Endodermal cell (in vitro differentiated cells): Measurements from ENCODE around the gene SPEF2. TPM values are rescaled to one million over a fixed set of nuclear protein-coding genes. Genes with fewer than 3 reads are reported as not detected.

Experiments
- DNase-seq: peaks from one replicate; pipeline ENCODE4 v3.0.0-alpha.2; 2017
- H3K27ac ChIP-seq: 2 replicates; pipeline ENCODE4 v1.5.1; 2013; ENCODE audit warnings: mild to moderate bottlenecking, low read depth, low read length, moderate library complexity
- H3K27me3 ChIP-seq: 2 replicates; pipeline ENCODE4 v1.6.1; 2013; ENCODE audit warnings: mild to moderate bottlenecking, low read length, moderate library complexity; ENCODE audit not compliant: insufficient read depth, control insufficient read depth, poor library complexity, severe bottlenecking
- H3K36me3 ChIP-seq: 2 replicates; pipeline ENCODE4 v1.7.0; 2013; ENCODE audit warnings: mild to moderate bottlenecking, low read length, moderate library complexity; ENCODE audit not compliant: control insufficient read depth, insufficient read depth
- H3K4me1 ChIP-seq: one replicate; pipeline ENCODE4 v1.7.0; 2013; ENCODE audit warnings: low read length; ENCODE audit not compliant: control insufficient read depth, insufficient read depth
- H3K4me3 ChIP-seq: 2 replicates; pipeline ENCODE4 v1.5.1; 2013; ENCODE audit warnings: mild to moderate bottlenecking, low read length, moderate library complexity
- H3K9ac ChIP-seq: 2 replicates; pipeline ENCODE4 v1.6.1; 2013; ENCODE audit warnings: mild to moderate bottlenecking, low read length, moderate library complexity; ENCODE audit not compliant: poor library complexity, severe bottlenecking; ENCODE audit errors: extremely low read depth
- H3K9me3 ChIP-seq: 2 replicates; pipeline ENCODE4 v1.6.1; 2013; ENCODE audit warnings: mild to moderate bottlenecking, low read length, moderate library complexity; ENCODE audit not compliant: control insufficient read depth
- H3K27ac Mint-ChIP-seq: 2 replicates; pipeline ENCODE4 v1.8.0; 2020; ENCODE audit warnings: mixed read lengths
- H3K27me3 Mint-ChIP-seq: 2 replicates; pipeline ENCODE4 v1.8.0; 2021; ENCODE audit warnings: mild to moderate bottlenecking, mixed read lengths; ENCODE audit not compliant: insufficient read depth
- H3K36me3 Mint-ChIP-seq: 2 replicates; pipeline ENCODE4 v1.8.0; 2020; ENCODE audit warnings: low read depth, mixed read lengths
- H3K4me1 Mint-ChIP-seq: 2 replicates; pipeline ENCODE4 v1.8.0; 2020; ENCODE audit warnings: mixed read lengths
- H3K4me3 Mint-ChIP-seq: 2 replicates; pipeline ENCODE4 v1.8.0; 2020; ENCODE audit warnings: mild to moderate bottlenecking, moderate library complexity, mixed read lengths
- H3K9me3 Mint-ChIP-seq: 2 replicates; pipeline ENCODE4 v1.8.0; 2020; ENCODE audit warnings: mild to moderate bottlenecking, mixed read lengths
- WGBS, 2 experiments: methylation state at CpG; one replicate each; pipeline versions ENCODE4 v1.1.5 to v1.1.7; 2013; ENCODE audit warnings: missing lambda C conversion rate in 2 of 2, mixed read lengths in 1 of 2; ENCODE audit not compliant: insufficient coverage in 1 of 2, insufficient read length in 1 of 2; 5-methylcytosine and 5-hydroxymethylcytosine counted together
- total RNA-seq, 2 donors: library from RNA; stranded (reverse); fragmentation: NEBNext Ultra II Directional in 1 of 2; extraction: Animal tissue kit (Norgen Biotek cat#: 25700) in 1 of 2; gene quantifications; 2 replicates in 1 of 2; 3 replicates in 1 of 2; pipeline ENCODE4 v1.2.1, GENCODE V29; 2021
- TF ChIP-seq, protein P1 (sequence below): fragments of 200-600 bp; sonication (generic); conservative IDR thresholded peaks from 2 replicates; pipeline ENCODE4 v1.5.0; 2021; ENCODE audit warnings: antibody characterized with exemption, mild to moderate bottlenecking

The SPEF2 gene
- total RNA-seq, 2 donors from 2014 or later = 3.3 to 4.0 TPM

DNA sequence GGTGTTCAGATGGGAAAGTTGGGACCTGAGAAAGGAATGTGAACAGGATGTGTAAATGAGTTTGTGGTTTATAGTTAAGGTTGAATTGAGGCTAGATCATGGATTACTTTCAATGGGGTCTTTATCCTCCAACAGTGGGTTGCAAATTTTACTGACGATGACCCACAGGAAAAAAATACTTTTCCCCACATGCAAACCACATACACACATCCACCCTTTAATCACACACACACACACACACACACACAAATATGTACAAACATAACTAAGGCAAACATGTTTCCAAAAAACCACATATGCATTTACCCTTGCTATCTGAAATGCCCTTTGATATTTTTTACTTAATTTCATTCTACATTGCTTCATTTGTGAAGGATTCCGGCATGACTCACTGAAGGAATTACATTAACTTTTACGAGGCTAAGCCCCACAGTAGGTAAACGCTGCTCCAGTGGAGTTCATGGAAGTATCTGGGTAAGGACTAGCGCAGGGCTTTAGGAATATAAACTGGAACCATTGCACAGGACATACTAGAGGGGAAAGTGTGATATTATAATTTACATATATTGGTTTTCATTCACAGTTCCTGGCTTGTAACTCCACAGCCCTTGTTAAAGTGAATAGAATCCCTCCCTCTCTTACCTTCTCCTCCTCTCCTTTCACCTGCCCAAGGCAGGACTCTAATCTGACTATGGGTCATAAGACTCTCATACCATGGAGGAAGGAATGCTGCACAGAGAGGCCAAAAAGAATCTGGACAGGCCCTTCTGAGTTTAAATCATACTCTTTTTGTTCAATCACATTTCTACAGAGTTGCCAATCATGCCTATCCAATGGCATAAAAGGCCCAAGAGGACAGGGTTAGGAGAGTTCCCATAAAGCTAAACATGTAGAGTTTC is 8.5 kb upstream of the SPEF2 start:
- Mint-ChIP-seq H3K27me3 (peaks cover 27% of the 10 kb centered on the region), H3K27ac (no peak overlapping the region), H3K4me1 (no peaks in the 10 kb centered on the region), H3K36me3 (no peaks in the 10 kb centered on the region), H3K9me3 (peaks cover 12% of the 10 kb centered on the region), H3K4me3 (no peak overlapping the region)
- 92% methylated on average over 5 of the region's 5 CpGs; no CpG with 5 or more reads in 1 of the 2 experiments for whole genome bisulfite sequencing, 2 experiments
- no peak for DNase-seq
- H3K9me3 ChIP-seq = peaks cover 24% of the 10 kb centered on the region
- no peaks in the 10 kb centered on the region for H3K36me3 ChIP-seq
- H3K27ac ChIP-seq = no peak overlapping the region
- TF ChIP-seq, protein P1, sequence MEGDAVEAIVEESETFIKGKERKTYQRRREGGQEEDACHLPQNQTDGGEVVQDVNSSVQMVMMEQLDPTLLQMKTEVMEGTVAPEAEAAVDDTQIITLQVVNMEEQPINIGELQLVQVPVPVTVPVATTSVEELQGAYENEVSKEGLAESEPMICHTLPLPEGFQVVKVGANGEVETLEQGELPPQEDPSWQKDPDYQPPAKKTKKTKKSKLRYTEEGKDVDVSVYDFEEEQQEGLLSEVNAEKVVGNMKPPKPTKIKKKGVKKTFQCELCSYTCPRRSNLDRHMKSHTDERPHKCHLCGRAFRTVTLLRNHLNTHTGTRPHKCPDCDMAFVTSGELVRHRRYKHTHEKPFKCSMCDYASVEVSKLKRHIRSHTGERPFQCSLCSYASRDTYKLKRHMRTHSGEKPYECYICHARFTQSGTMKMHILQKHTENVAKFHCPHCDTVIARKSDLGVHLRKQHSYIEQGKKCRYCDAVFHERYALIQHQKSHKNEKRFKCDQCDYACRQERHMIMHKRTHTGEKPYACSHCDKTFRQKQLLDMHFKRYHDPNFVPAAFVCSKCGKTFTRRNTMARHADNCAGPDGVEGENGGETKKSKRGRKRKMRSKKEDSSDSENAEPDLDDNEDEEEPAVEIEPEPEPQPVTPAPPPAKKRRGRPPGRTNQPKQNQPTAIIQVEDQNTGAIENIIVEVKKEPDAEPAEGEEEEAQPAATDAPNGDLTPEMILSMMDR = no peak
- no peaks in the 10 kb centered on the region for H3K4me1 ChIP-seq
- no peak overlapping the region for H3K4me3 ChIP-seq
- H3K9ac ChIP-seq = no peak overlapping the region
- H3K27me3 ChIP-seq = no peaks in the 10 kb centered on the region

DNA sequence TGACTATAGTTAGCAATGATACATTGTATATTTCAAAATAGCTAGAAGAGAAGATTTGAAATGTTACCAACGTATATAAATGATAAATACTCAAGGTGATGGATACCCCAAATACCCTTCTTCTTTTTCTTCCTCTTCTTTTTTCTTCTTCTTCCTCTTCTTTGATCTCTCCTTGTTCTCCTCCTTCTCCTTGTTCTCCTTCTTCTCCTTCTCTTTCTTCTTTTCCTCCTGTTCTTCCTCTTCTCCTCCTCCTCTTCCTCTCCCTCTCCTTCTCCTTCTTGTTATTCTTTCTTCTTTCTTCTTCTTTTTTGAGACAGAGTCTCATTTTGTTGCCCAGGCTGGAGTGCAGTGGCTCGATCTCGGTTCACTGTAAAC is 616 bp upstream of the SPEF2 start:
- Histone ChIP-seq H3K4me1 (no peaks in the 10 kb centered on the region), H3K36me3 (no peaks in the 10 kb centered on the region), H3K4me3 (peak overlapping the region; percentile 87), H3K27ac (no peak overlapping the region), H3K9ac (no peak overlapping the region), H3K9me3 (peaks cover 9% of the 10 kb centered on the region), H3K27me3 (peaks cover 50% of the 10 kb centered on the region)
- Mint-ChIP-seq H3K27me3 (peaks cover 78% of the 10 kb centered on the region), H3K4me1 (no peaks in the 10 kb centered on the region), H3K27ac (no peak overlapping the region), H3K9me3 (no peaks in the 10 kb centered on the region), H3K4me3 (peak overlapping the region; percentile 87), H3K36me3 (no peaks in the 10 kb centered on the region)
- 56 to 83% methylated on average over 1 to 3 of the region's 3 CpGs for WGBS, 2 experiments
- no peak for DNase-seq
- TF ChIP-seq, protein P1 = no peak

DNA sequence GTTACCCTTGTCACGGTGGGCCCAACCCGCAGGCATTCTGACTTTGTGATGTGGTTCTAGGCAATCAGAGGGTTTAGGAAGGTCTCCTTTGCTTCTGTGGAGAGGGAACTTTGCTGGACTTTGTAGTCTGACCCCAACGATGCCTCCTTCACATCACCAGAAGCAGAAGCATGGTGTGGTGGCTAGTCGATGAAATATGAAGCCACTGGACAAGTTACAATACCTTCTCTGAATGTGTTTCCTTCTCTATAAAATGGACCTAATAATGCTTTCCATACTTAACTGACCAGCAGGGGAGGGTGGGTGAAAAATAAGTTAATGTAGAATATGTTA is 607 bp downstream of the SPEF2 start:
- no peaks in the 10 kb centered on the region for H3K36me3 Mint-ChIP-seq

More for the DNA sequence above, 607 bp downstream of the SPEF2 start:
- no peak overlapping the region for H3K27ac Mint-ChIP-seq
- Histone ChIP-seq H3K9me3 (peaks cover 9% of the 10 kb centered on the region), H3K4me1 (no peaks in the 10 kb centered on the region), H3K36me3 (no peaks in the 10 kb centered on the region), H3K9ac (peak overlapping the region; percentile 61), H3K4me3 (peak overlapping the region; percentile 87), H3K27me3 (peaks cover 50% of the 10 kb centered on the region), H3K27ac (no peak overlapping the region)
- 20 to 33% methylated on average over 1 to 4 of the region's 4 CpGs for WGBS, 2 experiments
- peaks cover 4% of the 10 kb centered on the region for H3K4me1 Mint-ChIP-seq
- no peak for DNase-seq
- no peaks in the 10 kb centered on the region for H3K9me3 Mint-ChIP-seq
- H3K27me3 Mint-ChIP-seq = peaks cover 76% of the 10 kb centered on the region
- TF ChIP-seq, protein P1 = no peak
- H3K4me3 Mint-ChIP-seq = peak overlapping the region; percentile 87
